ENCODE results near the gene BLVRA.
A peak's percentile ranks its signal among the peaks of the same experiment; 100 is the strongest.
"Not testable (repeated sequence)": the region's sequence is repeated elsewhere in the genome, so short reads cannot be mapped to it uniquely, and the experiment has no call there.

Gene BLVRA

GRCh38 chr7:43825391-43825808 lies 66.9 kb downstream of the BLVRA start:
- TF ChIP-seq, protein P1, sequence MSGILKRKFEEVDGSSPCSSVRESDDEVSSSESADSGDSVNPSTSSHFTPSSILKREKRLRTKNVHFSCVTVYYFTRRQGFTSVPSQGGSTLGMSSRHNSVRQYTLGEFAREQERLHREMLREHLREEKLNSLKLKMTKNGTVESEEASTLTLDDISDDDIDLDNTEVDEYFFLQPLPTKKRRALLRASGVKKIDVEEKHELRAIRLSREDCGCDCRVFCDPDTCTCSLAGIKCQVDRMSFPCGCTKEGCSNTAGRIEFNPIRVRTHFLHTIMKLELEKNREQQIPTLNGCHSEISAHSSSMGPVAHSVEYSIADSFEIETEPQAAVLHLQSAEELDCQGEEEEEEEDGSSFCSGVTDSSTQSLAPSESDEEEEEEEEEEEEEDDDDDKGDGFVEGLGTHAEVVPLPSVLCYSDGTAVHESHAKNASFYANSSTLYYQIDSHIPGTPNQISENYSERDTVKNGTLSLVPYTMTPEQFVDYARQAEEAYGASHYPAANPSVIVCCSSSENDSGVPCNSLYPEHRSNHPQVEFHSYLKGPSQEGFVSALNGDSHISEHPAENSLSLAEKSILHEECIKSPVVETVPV (CRISPR knock-in tag; IDR thresholded peaks at IDR 0.05), result no peak
- no peak for TF ChIP-seq BACH2 (CRISPR knock-in tag; IDR thresholded peaks at IDR 0.05; ENCODE audit: borderline replicate concordance)
- TF ChIP-seq OSR1 (CRISPR knock-in tag; IDR thresholded peaks at IDR 0.05), result no peak
- no peak for TF ChIP-seq SNAI2 (CRISPR knock-in tag; IDR thresholded peaks at IDR 0.05)
- no peak for TF ChIP-seq ISL1 (CRISPR knock-in tag; IDR thresholded peaks at IDR 0.05)
- TF ChIP-seq TOX (CRISPR knock-in tag; IDR thresholded peaks at IDR 0.05; ENCODE audit: borderline replicate concordance), result no peak
- TF ChIP-seq ZFP30 (CRISPR knock-in tag; IDR thresholded peaks at IDR 0.05), result no peak
- TF ChIP-seq POU6F1 (CRISPR knock-in tag; IDR thresholded peaks at IDR 0.05; ENCODE audit: borderline replicate concordance, low read depth), result no peak
- no peak for TF ChIP-seq RARB (CRISPR knock-in tag; IDR thresholded peaks at IDR 0.05)
- TF ChIP-seq ZC3H10 (CRISPR knock-in tag; IDR thresholded peaks at IDR 0.05), result no peak
- ATAC-seq, result peak; percentile 54

DNA sequence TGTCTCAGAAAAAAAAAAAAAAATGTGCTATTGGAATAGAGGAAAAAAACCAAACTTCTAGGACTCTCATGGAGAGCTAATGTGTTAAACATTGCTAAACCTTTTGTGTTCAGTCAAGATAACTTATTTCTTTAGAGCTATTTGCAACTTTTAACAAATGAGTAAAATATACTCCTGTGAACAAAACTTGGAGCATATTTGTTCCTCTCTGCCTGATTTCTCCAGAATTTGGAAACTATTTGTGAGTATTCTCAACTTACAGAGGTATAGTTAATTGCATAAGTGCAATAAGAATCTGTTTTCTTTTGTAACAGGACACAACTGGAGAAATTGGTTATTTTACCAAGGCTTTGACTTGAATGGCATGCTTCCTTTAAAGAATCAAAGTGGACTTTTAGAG lies 72.4 kb downstream of the BLVRA start:
- not testable (repeated sequence) for ATAC-seq

DNA sequence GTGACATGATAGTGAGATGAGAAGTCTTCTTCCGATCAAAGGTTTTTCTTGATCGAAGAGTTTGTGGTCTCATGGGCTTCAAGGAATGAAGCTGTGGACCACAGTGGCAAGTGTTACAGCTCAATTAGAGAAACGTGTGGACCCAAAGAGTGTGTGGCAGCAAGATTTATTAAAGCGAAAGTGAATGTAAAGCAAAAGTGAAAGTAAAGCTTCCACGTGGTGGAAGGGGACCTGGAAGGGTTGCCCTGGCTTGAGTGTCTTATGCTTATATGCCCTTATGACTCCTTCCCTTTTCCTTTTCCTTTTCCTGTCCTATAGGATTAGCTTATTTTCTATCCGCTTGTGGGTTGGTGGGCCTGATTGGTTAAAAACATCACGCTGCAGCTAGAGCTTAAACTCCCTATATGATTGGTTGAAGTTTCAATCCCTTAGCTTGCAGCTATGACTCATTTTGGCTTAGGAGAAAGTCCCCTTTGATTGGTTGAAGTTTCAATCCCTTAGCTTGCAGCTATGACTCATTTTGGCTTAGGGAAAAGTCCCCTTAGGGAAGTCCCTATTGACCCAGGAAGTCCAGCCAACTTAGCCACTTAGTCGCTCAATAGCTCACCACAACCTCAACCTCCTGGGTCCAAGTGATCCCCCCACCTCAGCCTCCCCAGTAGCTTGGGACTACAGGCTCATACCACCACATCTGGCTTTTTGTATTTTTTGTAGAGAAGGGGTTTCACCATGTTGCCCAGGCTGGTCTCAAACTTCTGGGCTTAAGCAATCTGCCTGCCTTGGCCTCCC lies 76.2 kb downstream of the BLVRA start:
- ATAC-seq, result no peak
- TF ChIP-seq SNAI2 (CRISPR knock-in tag; IDR thresholded peaks at IDR 0.05) (no peak), RARB (CRISPR knock-in tag; IDR thresholded peaks at IDR 0.05) (no peak), ZC3H10 (CRISPR knock-in tag; IDR thresholded peaks at IDR 0.05) (no peak), TSHZ2 (CRISPR knock-in tag; IDR thresholded peaks at IDR 0.05) (no peak), TCF4 (CRISPR knock-in tag; IDR thresholded peaks at IDR 0.05; ENCODE audit: borderline replicate concordance) (no peak), ZNF8 (CRISPR knock-in tag; IDR thresholded peaks at IDR 0.05) (no peak), BACH2 (CRISPR knock-in tag; IDR thresholded peaks at IDR 0.05; ENCODE audit: borderline replicate concordance) (no peak), CREB5 (CRISPR knock-in tag; IDR thresholded peaks at IDR 0.05; ENCODE audit: low read depth) (no peak), GLIS3 (CRISPR knock-in tag; IDR thresholded peaks at IDR 0.05) (no peak), ISL1 (CRISPR knock-in tag; IDR thresholded peaks at IDR 0.05) (no peak), POU6F1 (CRISPR knock-in tag; IDR thresholded peaks at IDR 0.05; ENCODE audit: borderline replicate concordance, low read depth) (no peak), ZNF70 (CRISPR knock-in tag; IDR thresholded peaks at IDR 0.05) (no peak), PPARA (CRISPR knock-in tag; IDR thresholded peaks at IDR 0.05; ENCODE audit: borderline replicate concordance) (no peak), ZNF565 (CRISPR knock-in tag; conservative IDR thresholded peaks at IDR 0.05; ENCODE audit: low read depth) (no peak)
- TF ChIP-seq, protein P1 (CRISPR knock-in tag; IDR thresholded peaks at IDR 0.05), result no peak
- TF ChIP-seq, protein P2, sequence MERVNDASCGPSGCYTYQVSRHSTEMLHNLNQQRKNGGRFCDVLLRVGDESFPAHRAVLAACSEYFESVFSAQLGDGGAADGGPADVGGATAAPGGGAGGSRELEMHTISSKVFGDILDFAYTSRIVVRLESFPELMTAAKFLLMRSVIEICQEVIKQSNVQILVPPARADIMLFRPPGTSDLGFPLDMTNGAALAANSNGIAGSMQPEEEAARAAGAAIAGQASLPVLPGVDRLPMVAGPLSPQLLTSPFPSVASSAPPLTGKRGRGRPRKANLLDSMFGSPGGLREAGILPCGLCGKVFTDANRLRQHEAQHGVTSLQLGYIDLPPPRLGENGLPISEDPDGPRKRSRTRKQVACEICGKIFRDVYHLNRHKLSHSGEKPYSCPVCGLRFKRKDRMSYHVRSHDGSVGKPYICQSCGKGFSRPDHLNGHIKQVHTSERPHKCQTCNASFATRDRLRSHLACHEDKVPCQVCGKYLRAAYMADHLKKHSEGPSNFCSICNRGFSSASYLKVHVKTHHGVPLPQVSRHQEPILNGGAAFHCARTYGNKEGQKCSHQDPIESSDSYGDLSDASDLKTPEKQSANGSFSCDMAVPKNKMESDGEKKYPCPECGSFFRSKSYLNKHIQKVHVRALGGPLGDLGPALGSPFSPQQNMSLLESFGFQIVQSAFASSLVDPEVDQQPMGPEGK (CRISPR knock-in tag; IDR thresholded peaks at IDR 0.05; ENCODE audit: borderline replicate concordance), result no peak

All from SK-N-SH treated with all-trans-retinoic acid at 6 μM for 48 hours (cell line).